SK-N-SH treated with all-trans-retinoic acid at 6 μM for 48 hours (cell line): ENCODE results near the gene CFAP20DC.
"Not testable (repeated sequence)": the region's sequence is repeated elsewhere in the genome, so short reads cannot be mapped to it uniquely, and the experiment has no call there.

Experiments
- ATAC-seq: fragments of 200-7000 bp; cut with Tn5 transposase; 3 replicates; pipeline ENCODE4 v1.9.1; 2020; ENCODE audit warnings: mild to moderate bottlenecking, moderate library complexity
- ARNTL ChIP-seq: fragments of 450-650 bp; formaldehyde crosslinking; IDR thresholded peaks from 2 replicates; pipeline ENCODE4 v1.5.0; 2020; ENCODE audit warnings: low read depth, mild to moderate bottlenecking, moderate library complexity, borderline replicate concordance
- BACH2 ChIP-seq: fragments of 250-450 bp; sonication (Bioruptor Pico); IDR thresholded peaks from 2 replicates; pipeline ENCODE4 v1.9.0; 2021; ENCODE audit warnings: mild to moderate bottlenecking, borderline replicate concordance
- CREB5 ChIP-seq: fragments of 250-450 bp; sonication (Bioruptor Pico); IDR thresholded peaks from 2 replicates; pipeline ENCODE4 v1.5.1; 2020; ENCODE audit warnings: low read depth, mild to moderate bottlenecking, moderate library complexity
- CSDC2 ChIP-seq: fragments of 250-450 bp; sonication (Bioruptor Pico); IDR thresholded peaks from 2 replicates; pipeline ENCODE4 v1.5.0; 2020; ENCODE audit warnings: mild to moderate bottlenecking, moderate library complexity
- CSRNP3 ChIP-seq: fragments of 250-450 bp; sonication (Bioruptor Pico); IDR thresholded peaks from 2 replicates; pipeline ENCODE4 v1.5.1; 2021; ENCODE audit warnings: mild to moderate bottlenecking, moderate library complexity
- ESRRG ChIP-seq: fragments of 250-450 bp; sonication (Bioruptor Pico); IDR thresholded peaks from 2 replicates; pipeline ENCODE4 v1.6.1; 2021; ENCODE audit warnings: mild to moderate bottlenecking
- OSR1 ChIP-seq: fragments of 250-450 bp; sonication (Bioruptor Pico); IDR thresholded peaks from 2 replicates; pipeline ENCODE4 v1.8.0; 2022; ENCODE audit warnings: moderate library complexity, mild to moderate bottlenecking, inconsistent platforms
- POU6F1 ChIP-seq: fragments of 250-450 bp; sonication (Bioruptor Pico); IDR thresholded peaks from 2 replicates; pipeline ENCODE4 v1.8.0; 2021; ENCODE audit warnings: low read depth, mild to moderate bottlenecking, moderate library complexity, borderline replicate concordance
- PPARA ChIP-seq: fragments of 250-450 bp; sonication (Bioruptor Pico); IDR thresholded peaks from 2 replicates; pipeline ENCODE4 v1.5.0; 2020; ENCODE audit warnings: mild to moderate bottlenecking, borderline replicate concordance
- RARB ChIP-seq: fragments of 250-450 bp; sonication (Bioruptor Pico); IDR thresholded peaks from 2 replicates; pipeline ENCODE4 v1.8.0; 2021; ENCODE audit warnings: mild to moderate bottlenecking, moderate library complexity
- SNAI2 ChIP-seq: fragments of 250-450 bp; sonication (Bioruptor Pico); IDR thresholded peaks from 2 replicates; pipeline ENCODE4 v1.5.0; 2020; ENCODE audit warnings: mild to moderate bottlenecking, moderate library complexity
- TCF4 ChIP-seq: fragments of 250-450 bp; sonication (Bioruptor Pico); IDR thresholded peaks from 2 replicates; pipeline ENCODE4 v1.8.0; 2021; ENCODE audit warnings: mild to moderate bottlenecking, moderate library complexity, borderline replicate concordance
- TOX ChIP-seq: fragments of 250-450 bp; sonication (Bioruptor Pico); IDR thresholded peaks from 2 replicates; pipeline ENCODE4 v1.8.0; 2021; ENCODE audit warnings: mild to moderate bottlenecking, moderate library complexity, borderline replicate concordance
- ZC3H10 ChIP-seq: fragments of 250-450 bp; sonication (Bioruptor Pico); IDR thresholded peaks from 2 replicates; pipeline ENCODE4 v1.5.1; 2021; ENCODE audit warnings: mild to moderate bottlenecking, moderate library complexity
- ZFP3 ChIP-seq: fragments of 250-450 bp; sonication (Bioruptor Pico); IDR thresholded peaks from 2 replicates; pipeline ENCODE4 v1.5.0; 2020; ENCODE audit warnings: mild to moderate bottlenecking, moderate library complexity
- ZFP30 ChIP-seq: fragments of 450-650 bp; formaldehyde crosslinking; IDR thresholded peaks from 2 replicates; pipeline ENCODE4 v1.5.0; 2022; ENCODE audit warnings: mild to moderate bottlenecking, moderate library complexity
- ZNF565 ChIP-seq: fragments of 450-650 bp; formaldehyde crosslinking; conservative IDR thresholded peaks from 2 replicates; pipeline ENCODE4 v1.5.0; 2020; ENCODE audit warnings: low read depth, mild to moderate bottlenecking, moderate library complexity
- ZNF70 ChIP-seq: fragments of 450-650 bp; formaldehyde crosslinking; IDR thresholded peaks from 2 replicates; pipeline ENCODE4 v1.5.0; 2020; ENCODE audit warnings: mild to moderate bottlenecking, moderate library complexity
- ZNF8 ChIP-seq: fragments of 450-650 bp; formaldehyde crosslinking; IDR thresholded peaks from 2 replicates; pipeline ENCODE4 v1.5.0; 2020; ENCODE audit warnings: mild to moderate bottlenecking, moderate library complexity
- TF ChIP-seq, protein P1 (sequence below): fragments of 250-450 bp; sonication (Bioruptor Pico); IDR thresholded peaks from 2 replicates; pipeline ENCODE4 v1.5.0; 2020; ENCODE audit warnings: mild to moderate bottlenecking, moderate library complexity
- TF ChIP-seq, protein P2 (sequence below): fragments of 250-450 bp; sonication (Bioruptor Pico); IDR thresholded peaks from 2 replicates; pipeline ENCODE4 v1.8.0; 2020; ENCODE audit warnings: mild to moderate bottlenecking, moderate library complexity, borderline replicate concordance

CFAP20DC gene

DNA sequence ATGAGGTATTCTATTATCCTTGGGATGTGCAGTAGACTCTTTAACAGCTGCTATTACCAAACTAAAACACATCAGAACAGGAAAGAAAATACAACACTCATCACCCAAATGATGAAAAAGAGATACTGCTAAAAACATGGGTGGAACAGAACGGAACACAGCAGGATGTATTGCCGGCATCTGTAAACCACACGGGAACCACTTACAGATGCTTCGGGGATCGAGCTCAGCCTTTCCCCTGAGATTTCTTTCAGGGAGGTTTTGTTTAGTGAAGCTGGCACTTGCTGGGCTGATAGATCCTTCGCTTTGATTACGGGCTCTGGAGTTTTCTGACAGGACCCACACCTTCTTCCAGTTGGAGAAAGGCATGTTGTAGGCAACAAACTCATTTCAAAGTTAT lies 201.0 kb downstream of the CFAP20DC start (continued):
- TF ChIP-seq CSRNP3 (CRISPR knock-in tag), result no peak

DNA sequence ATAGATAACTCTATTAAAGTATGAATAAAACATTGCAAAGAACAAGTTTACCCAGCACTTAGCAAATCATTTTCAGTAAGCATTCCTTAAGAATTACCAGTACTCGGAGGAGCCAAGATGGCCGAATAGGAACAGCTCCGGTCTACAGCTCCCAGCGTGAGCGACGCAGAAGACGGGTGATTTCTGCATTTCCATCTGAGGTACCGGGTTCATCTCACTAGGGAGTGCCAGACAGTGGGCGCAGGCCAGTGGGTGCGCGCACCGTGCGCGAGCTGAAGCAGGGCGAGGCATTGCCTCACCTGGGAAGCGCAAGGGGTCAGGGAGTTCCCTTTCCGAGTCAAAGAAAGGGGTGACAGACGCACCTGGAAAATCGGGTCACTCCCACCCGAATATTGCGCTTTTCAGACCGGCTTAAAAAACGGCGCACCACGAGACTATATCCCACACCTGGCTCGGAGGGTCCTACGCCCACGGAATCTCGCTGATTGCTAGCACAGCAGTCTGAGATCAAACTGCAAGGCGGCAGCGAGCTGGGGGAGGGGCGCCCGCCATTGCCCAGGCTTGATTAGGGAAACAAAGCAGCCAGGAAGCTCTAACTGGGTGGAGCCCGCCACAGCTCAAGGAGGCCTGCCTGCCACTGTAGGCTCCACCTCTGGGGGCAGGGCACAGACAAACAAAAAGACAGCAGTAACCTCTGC lies 207.6 kb downstream of the CFAP20DC start:
- not testable (repeated sequence) for ATAC-seq

GRCh38 chr3:58840949-58841348 lies 208.9 kb downstream of the CFAP20DC start:
- TF ChIP-seq ARNTL (no peak), ZNF70 (CRISPR knock-in tag) (no peak), RARB (CRISPR knock-in tag) (no peak), ZFP30 (CRISPR knock-in tag) (no peak), BACH2 (CRISPR knock-in tag) (no peak), CSDC2 (CRISPR knock-in tag) (no peak), TOX (no peak), SNAI2 (CRISPR knock-in tag) (no peak), ZC3H10 (CRISPR knock-in tag) (no peak), PPARA (CRISPR knock-in tag) (no peak), ZNF565 (no peak), ZNF8 (CRISPR knock-in tag) (no peak), TCF4 (CRISPR knock-in tag) (no peak), POU6F1 (no peak), ESRRG (CRISPR knock-in tag) (no peak), OSR1 (CRISPR knock-in tag) (no peak), CREB5 (no peak), ZFP3 (CRISPR knock-in tag) (no peak)
- TF ChIP-seq, protein P1, sequence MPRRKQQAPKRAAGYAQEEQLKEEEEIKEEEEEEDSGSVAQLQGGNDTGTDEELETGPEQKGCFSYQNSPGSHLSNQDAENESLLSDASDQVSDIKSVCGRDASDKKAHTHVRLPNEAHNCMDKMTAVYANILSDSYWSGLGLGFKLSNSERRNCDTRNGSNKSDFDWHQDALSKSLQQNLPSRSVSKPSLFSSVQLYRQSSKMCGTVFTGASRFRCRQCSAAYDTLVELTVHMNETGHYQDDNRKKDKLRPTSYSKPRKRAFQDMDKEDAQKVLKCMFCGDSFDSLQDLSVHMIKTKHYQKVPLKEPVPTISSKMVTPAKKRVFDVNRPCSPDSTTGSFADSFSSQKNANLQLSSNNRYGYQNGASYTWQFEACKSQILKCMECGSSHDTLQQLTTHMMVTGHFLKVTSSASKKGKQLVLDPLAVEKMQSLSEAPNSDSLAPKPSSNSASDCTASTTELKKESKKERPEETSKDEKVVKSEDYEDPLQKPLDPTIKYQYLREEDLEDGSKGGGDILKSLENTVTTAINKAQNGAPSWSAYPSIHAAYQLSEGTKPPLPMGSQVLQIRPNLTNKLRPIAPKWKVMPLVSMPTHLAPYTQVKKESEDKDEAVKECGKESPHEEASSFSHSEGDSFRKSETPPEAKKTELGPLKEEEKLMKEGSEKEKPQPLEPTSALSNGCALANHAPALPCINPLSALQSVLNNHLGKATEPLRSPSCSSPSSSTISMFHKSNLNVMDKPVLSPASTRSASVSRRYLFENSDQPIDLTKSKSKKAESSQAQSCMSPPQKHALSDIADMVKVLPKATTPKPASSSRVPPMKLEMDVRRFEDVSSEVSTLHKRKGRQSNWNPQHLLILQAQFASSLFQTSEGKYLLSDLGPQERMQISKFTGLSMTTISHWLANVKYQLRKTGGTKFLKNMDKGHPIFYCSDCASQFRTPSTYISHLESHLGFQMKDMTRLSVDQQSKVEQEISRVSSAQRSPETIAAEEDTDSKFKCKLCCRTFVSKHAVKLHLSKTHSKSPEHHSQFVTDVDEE (CRISPR knock-in tag), result no peak
- TF ChIP-seq, protein P2, sequence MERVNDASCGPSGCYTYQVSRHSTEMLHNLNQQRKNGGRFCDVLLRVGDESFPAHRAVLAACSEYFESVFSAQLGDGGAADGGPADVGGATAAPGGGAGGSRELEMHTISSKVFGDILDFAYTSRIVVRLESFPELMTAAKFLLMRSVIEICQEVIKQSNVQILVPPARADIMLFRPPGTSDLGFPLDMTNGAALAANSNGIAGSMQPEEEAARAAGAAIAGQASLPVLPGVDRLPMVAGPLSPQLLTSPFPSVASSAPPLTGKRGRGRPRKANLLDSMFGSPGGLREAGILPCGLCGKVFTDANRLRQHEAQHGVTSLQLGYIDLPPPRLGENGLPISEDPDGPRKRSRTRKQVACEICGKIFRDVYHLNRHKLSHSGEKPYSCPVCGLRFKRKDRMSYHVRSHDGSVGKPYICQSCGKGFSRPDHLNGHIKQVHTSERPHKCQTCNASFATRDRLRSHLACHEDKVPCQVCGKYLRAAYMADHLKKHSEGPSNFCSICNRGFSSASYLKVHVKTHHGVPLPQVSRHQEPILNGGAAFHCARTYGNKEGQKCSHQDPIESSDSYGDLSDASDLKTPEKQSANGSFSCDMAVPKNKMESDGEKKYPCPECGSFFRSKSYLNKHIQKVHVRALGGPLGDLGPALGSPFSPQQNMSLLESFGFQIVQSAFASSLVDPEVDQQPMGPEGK (CRISPR knock-in tag), result no peak

DNA sequence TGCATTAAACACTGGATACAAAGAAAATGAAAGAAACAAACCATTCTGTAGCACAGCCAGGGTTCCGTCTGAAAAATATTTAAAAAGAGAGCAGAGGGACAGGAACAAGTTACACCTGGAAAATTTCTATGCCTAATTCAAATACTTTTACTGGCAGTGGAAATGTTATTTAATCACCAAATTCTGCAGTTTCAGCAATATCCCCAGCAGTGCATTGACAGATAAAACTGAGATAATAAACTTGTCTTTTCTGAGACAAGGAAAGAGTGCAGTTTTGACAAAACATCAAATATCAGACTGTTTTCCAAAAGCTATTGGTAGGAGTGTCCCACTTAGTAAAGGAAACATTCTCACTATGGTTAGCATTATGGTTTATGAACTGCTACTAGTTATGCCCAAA lies 209.9 kb downstream of the CFAP20DC start:
- no peak for ATAC-seq
- TF ChIP-seq POU6F1 (no peak), TCF4 (CRISPR knock-in tag) (no peak), TOX (no peak), CSRNP3 (CRISPR knock-in tag) (no peak), ZFP3 (CRISPR knock-in tag) (no peak), ESRRG (CRISPR knock-in tag) (no peak), ZFP30 (CRISPR knock-in tag) (no peak), CREB5 (no peak)

More at GRCh38 chr3:58840949-58841348, 208.9 kb downstream of the CFAP20DC start:
- no peak for ATAC-seq
